SHP77 treated with DMSO at 0.1 percent for 48 hours (cell line): ENCODE data around the gene CDC42SE1.

Source experiments
- DNase-seq: peaks from one replicate; lab custom pipeline; 2025; lab: John Stamatoyannopoulos, UW

The CDC42SE1 gene

DNA sequence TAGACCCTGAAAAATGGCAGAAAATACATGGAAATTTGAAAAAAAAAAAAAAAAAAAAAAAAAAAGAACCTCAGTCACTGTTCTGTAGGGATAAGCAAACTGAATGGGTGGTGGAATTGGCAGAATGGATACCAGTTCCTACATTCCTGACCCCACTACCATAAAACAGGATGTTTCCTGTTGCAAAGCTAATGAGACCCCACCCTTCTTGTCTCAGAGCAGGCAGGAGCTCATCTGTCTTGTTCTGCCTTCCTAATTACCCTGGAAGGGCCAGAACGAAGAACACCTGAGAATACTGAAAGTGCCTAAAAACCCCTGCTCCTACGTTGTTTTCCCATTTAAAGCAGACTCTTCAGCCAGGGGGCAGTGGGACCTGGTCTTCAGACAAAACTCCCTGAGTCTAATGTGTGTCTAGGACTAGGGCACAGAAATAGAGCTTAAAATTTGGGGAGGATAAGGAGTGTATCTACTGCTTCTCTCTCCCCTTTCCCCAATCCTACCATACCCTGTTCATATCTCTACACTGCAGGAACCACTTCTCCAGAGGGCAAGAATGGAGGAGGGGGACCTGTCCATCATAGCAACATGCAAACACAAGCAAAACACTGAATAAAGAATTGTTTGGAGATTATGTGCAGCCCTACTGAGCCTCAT lies 7.9 kb downstream of the CDC42SE1 start:
- DNase-seq = no peak

DNA sequence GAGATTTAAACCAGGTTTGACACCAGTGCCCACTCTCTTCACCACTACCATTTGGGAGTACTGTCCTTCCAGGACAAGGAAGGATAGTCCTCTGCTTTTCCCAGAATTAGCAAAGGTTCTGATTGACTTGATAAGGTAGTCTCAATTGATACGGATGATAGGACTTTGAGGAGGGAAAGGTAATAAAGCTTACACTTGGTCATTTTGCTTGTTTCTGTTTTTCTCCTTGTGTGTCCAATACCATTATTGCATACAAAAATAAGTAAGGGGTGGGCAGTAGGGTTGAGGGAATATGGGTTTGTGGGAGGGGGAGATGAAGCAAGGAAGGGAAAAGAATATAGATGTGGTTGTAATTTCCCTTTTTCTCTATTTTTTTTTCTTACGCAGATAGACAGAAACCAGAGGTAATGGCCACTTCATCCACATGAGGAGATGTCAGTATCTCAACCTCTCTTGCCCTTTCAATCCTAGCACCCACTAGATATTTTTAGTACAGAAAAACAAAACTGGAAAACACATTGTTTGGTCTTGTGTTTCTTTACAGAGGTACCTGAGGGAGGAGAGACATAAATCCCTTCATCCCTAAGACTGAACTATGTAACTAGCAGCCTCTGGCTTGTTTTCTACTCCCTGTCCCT lies 9.3 kb downstream of the CDC42SE1 start:
- DNase-seq = no peak

DNA sequence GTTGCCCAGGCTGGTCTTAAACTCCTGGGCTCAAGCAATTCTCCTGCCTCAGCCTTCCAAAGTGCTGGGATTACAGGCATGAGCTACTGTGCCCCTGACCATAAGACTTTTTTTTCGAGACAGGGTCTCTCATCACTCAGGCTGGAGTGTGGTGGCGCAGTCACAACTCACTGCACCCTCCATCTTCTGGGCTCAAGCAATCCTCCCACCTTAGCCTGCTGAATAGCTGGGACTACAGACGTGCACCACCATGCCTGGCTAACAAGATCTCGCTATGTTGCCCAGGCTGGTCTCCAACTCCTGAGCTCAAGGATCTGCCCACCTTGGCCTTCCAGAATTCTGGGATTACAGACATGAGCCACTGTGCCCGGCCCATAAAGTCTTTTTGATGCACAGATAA lies 10.0 kb downstream of the CDC42SE1 start:
- no peak for DNase-seq

DNA sequence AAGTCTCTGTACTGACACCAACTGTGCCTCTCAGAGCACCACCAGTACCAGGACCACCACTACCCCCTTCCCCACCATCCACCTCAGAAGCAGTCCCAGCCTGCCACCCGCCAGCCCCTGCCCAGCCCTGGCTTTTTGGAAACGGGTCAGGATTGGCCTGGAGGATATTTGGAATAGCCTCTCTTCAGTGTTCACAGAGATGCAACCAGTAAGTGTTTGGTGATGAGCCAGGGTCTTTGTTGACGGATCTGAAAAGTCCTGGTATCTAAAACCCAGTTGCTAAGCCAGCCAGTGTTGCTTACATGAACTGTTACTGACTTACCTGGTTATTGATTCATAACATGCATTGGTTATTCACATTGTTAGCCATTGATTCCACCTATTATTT lies 10.8 kb downstream of the CDC42SE1 start:
- no peak for DNase-seq

- peak; percentile 82 for DNase-seq
Observed at GRCh38 chr1:151047925-151048644, 11.3 kb downstream of the CDC42SE1 start.

GRCh38 chr1:151047591-151047924 lies 11.9 kb downstream of the CDC42SE1 start, which contains the start of gene C1orf56:
TSS of gene C1orf56 (plus strand) at chr1:151047751. CDS start at chr1:151047848, 97 bp downstream.
- DNase-seq = peak; percentile 60

DNA sequence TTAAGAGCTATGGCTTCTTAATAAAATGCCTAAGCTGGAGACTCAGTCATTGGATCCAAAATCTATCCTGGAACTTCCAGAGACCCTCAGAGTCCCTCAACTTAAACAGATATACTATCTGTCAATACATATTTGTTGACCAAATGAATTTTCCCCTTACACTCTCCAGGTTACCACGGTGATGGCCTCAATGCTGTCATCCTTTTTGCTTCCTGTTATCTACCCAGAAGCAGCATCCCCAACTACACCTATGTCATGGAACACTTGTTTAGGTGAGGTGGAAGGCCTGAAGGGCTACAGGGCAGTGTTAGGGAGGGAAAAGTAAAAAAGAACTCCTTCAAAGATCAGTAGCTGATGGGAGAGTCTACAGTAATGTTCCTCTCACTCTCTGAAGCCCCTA lies 16.3 kb downstream of the CDC42SE1 start:
- DNase-seq = no peak

DNA sequence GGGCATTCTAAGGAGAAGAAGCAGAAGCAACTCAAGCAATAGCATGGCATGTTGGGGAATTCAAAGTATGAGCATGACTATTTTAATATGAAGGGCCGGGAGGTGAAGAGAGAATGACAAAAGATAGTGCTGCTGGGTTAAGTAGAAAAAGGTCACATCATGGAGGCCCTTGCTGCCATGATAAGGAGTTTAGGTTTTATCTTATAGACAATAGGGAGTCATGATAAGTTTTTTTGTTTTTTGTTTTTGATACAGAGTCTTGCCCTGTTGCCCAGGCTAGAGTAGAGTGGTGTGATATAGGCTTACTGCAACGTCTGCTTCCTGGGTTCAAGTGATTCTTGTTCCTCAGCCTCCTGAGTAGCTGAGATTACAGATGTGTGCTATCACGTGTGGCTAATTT lies 19.9 kb downstream of the CDC42SE1 start:
- no peak for DNase-seq

DNA sequence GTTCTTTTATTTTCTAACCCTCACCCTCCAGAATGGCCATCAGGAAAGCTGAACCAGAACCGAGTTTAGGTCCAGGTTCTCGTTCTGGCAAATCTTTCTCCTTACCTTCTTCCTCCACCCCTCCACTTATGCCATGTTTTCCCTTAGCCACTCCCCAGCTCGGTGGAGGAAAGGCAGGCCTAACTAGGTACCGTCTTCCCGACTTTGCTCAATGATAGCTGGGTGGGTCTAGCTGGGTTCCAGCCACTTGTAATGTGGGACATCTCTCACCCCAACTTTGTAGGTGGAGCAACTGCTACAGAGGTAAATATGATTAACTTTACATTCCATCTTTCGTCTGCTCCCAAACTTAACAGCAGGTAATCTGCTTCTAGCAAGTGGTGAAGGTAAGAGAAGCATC lies 22.4 kb downstream of the CDC42SE1 start:
- no peak for DNase-seq

- DNase-seq = no peak
Observed at GRCh38 chr1:151036356-151036755, 23.1 kb downstream of the CDC42SE1 start, which contains the start of gene BNIPL. TSS of gene BNIPL (plus strand) at chr1:151036586. CDS start at chr1:151036726, 140 bp downstream.

- no peak for DNase-seq
Observed at GRCh38 chr1:151035167-151035566, 24.3 kb downstream of the CDC42SE1 start.

DNA sequence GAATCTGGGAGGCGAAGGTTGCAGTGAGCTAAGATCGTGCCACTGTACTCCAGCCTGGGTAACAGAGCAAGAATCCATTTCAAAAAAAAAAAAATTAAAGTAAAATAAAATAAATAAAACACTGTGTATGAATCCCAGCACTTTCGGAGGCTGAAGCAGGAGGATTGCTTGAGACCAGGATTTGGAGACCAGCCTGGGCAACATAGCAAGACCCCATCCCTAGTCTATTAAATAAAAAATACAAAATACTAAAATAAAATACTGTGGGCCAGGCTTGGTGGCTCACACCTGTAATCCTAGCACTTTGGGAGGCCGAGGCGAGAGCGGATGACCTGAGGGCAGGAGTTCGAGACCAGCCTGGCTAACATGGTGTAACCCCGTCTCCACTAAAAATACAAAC lies 27.3 kb downstream of the CDC42SE1 start:
- no peak for DNase-seq

DNA sequence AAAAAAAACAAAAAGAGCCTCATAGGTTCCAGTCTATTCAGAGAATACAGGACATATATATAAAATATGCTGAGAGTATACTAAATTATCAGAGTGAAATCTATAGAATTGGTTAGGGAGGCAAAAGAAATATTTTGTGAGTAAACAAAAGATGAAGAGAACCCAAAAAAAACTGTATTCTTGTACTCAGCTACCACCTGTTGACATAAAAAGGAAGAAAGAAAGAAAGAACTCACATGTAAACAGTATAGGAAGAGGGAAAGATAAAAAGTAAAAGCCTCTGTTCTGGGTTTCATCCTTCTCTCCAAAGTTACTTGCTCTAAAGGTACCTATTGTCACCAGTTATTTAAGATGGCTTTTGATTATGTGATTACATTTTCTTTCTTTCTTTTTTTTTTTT lies 33.0 kb downstream of the CDC42SE1 start:
- DNase-seq = no peak

GRCh38 chr1:151024540-151025146 lies 34.8 kb downstream of the CDC42SE1 start:
- peak; percentile 76 for DNase-seq

GRCh38 chr1:151013518-151013917 lies 45.9 kb downstream of the CDC42SE1 start:
- no peak for DNase-seq

- DNase-seq = no peak
Observed at GRCh38 chr1:151012684-151013471, 46.5 kb downstream of the CDC42SE1 start.

GRCh38 chr1:151011154-151011850 lies 48.1 kb downstream of the CDC42SE1 start:
- no peak for DNase-seq

- no peak for DNase-seq
Observed at GRCh38 chr1:151010346-151010726, 49.1 kb downstream of the CDC42SE1 start.

- no peak for DNase-seq
Observed at GRCh38 chr1:151009674-151010345, 49.6 kb downstream of the CDC42SE1 start.

DNA sequence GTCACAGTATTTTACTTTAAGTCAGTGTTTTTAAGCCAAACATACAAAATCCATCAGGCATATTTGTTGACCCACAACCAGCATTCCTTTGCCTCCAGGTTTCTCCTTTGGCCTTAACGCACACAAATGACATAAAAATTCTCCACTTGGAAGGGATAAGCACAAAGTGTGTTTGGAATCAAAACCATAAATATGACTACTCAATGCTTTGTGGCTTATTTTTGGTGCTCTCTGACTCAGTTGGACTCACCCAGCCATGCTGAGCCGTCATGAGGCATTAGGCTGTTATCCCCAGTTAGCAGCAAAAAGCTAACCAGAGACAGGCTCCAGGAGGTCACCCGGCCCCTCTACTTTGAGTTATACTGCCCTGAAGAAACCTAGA lies 50.2 kb downstream of the CDC42SE1 start:
- DNase-seq = no peak
